ENCODE data around the gene RNASEH1. TPM values are rescaled to one million over a fixed set of nuclear protein-coding genes. Genes with fewer than 3 reads are reported as not detected.

Gene RNASEH1, protein sequence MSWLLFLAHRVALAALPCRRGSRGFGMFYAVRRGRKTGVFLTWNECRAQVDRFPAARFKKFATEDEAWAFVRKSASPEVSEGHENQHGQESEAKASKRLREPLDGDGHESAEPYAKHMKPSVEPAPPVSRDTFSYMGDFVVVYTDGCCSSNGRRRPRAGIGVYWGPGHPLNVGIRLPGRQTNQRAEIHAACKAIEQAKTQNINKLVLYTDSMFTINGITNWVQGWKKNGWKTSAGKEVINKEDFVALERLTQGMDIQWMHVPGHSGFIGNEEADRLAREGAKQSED
- total RNA-seq, result 21.1 TPM
- 6.8 TPM for polyA plus RNA-seq (ENCODE audit: insufficient read depth, low read depth, low replicate concordance)
- long read RNA-seq, donor 1, transcript RNASEH1-201 (8 exons, 1,887 nt), result major isoform, 11 of 33 reads
- long read RNA-seq, donor 1, partial matches to known transcripts, result 17 of 33 reads
- long read RNA-seq, donor 1, other reads (novel, unspliced or antisense), result 5 of 33 reads
- long read RNA-seq, donor 2, transcript RNASEH1-201 (8 exons, 1,887 nt), result major isoform, 6 of 2,565 reads
- long read RNA-seq, donor 2, partial matches to known transcripts, result 1,140 of 2,565 reads
- long read RNA-seq, donor 2, other reads (novel, unspliced or antisense), result 1,419 of 2,565 reads
- long read RNA-seq, donor 3, transcript RNASEH1-201 (8 exons, 1,887 nt), result major isoform, 10 of 3,147 reads
- long read RNA-seq, donor 3, partial matches to known transcripts, result 1,069 of 3,147 reads
- long read RNA-seq, donor 3, other reads (novel, unspliced or antisense), result 2,068 of 3,147 reads
- long read RNA-seq, donor 4, transcript RNASEH1-201 (8 exons, 1,887 nt), result major isoform, 6 of 2,174 reads
- long read RNA-seq, donor 4, partial matches to known transcripts, result 700 of 2,174 reads
- long read RNA-seq, donor 4, other reads (novel, unspliced or antisense), result 1,468 of 2,174 reads
- long read RNA-seq, donor 5, partial matches to known transcripts, result 0 of 1 reads
- long read RNA-seq, donor 5, other reads (novel, unspliced or antisense), result 0 of 1 reads
- long read RNA-seq, donor 6, transcript RNASEH1-201 (8 exons, 1,887 nt), result major isoform, 6 of 6,051 reads
- long read RNA-seq, donor 6, partial matches to known transcripts, result 3,394 of 6,051 reads
- long read RNA-seq, donor 6, other reads (novel, unspliced or antisense), result 2,651 of 6,051 reads
- long read RNA-seq, donor 7, transcript RNASEH1-201 (8 exons, 1,887 nt), result major isoform, 33 of 41 reads
- long read RNA-seq, donor 7, partial matches to known transcripts, result 1 of 41 reads
- long read RNA-seq, donor 7, other reads (novel, unspliced or antisense), result 7 of 41 reads
- long read RNA-seq, donor 8, partial matches to known transcripts, result 0 of 2 reads
- long read RNA-seq, donor 8, other reads (novel, unspliced or antisense), result 0 of 2 reads
- long read RNA-seq, donor 9, transcript RNASEH1-201 (8 exons, 1,887 nt), result major isoform, 6 of 6 reads
- long read RNA-seq, donor 9, partial matches to known transcripts, result 0 of 6 reads
- long read RNA-seq, donor 9, other reads (novel, unspliced or antisense), result 0 of 6 reads
- long read RNA-seq, donor 10, transcript RNASEH1-201 (8 exons, 1,887 nt), result major isoform, 5 of 5 reads
- long read RNA-seq, donor 10, partial matches to known transcripts, result 0 of 5 reads
- long read RNA-seq, donor 10, other reads (novel, unspliced or antisense), result 0 of 5 reads

DNA sequence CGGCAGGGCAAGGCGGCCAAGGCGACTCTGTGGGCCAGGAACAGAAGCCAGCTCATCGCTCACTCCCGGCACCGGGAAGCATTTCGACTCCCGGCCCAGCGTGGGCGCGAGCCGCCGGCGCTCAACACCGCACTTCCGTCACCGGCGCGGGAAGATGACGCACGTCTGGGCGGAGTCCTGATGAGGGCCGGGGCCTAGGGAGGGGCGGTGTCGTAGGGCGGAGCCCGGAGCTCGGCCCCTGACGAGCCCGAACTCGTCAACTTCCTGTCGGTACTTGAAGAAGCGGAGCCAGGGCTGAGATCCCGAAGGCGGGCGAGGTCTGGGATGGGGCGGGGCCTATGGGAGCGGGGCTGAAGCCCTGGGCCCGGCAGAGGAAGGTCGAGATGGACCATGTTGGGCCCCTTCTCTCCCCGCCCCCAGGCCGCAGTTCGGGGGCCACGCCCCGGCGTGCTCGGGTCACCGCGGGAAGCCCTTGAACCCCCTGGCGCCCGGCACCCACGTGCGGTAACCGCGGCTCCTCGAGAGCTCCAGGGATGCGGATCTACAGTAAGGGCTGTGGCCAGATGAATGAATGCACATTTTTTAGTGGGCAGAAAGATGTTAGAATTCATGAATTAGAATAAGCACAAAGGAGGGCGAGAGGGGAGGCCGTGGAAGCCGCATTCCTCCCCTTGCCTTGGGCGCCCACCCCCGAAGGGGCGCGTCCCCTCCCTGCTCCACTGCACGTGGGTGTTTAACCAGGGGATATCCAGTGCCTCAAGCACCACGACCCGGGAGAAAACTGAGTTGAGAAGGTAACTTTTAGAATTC lies at the start of gene RNASEH1:
Gene RNASEH1, minus strand, starts transcription at position 129 of the 810 bp plus-strand sequence. Its CDS starts 73 bp downstream, at position 56.
- H3K9me3 ChIP-seq (ENCODE audit: control insufficient read depth in 2 of 3, insufficient read depth in 1 of 3, low read length in 3 of 3), result no peaks in the 10 kb centered on the region
- peak within 1 kb of the TSS; percentile 74 to 88 for H3K27ac ChIP-seq (ENCODE audit: low read depth in 2 of 2, low read length in 2 of 2)
- peak; percentile 98 to 99 (median 99) for DNase-seq
- peak within 1 kb of the TSS; percentile 63 to 98 (median 81) for H3K9ac ChIP-seq (ENCODE audit: low read length in 3 of 3)
- H3K36me3 ChIP-seq (ENCODE audit: control insufficient read depth in 2 of 3, insufficient read depth in 3 of 3, low read length in 3 of 3), result peaks cover 3 to 18% (median 8%) of the 10 kb centered on the region in 3 donors
- H3K4me3 ChIP-seq (ENCODE audit: low read length in 3 of 3), result peak within 1 kb of the TSS; percentile 88 to 95 (median 90)
- intact Hi-C loops (cut with DNase I), result no loop called here
- no peaks in the 10 kb centered on the region for H3K27me3 ChIP-seq (ENCODE audit: control insufficient read depth, insufficient read depth, low read length)
- peaks cover 0 to 4% (median 0%) of the 10 kb centered on the region in 3 donors for H3K4me1 ChIP-seq (ENCODE audit: control insufficient read depth in 2 of 3, insufficient read depth in 2 of 3, low read depth in 1 of 3, low read length in 3 of 3)
- TF ChIP-seq, protein P1, sequence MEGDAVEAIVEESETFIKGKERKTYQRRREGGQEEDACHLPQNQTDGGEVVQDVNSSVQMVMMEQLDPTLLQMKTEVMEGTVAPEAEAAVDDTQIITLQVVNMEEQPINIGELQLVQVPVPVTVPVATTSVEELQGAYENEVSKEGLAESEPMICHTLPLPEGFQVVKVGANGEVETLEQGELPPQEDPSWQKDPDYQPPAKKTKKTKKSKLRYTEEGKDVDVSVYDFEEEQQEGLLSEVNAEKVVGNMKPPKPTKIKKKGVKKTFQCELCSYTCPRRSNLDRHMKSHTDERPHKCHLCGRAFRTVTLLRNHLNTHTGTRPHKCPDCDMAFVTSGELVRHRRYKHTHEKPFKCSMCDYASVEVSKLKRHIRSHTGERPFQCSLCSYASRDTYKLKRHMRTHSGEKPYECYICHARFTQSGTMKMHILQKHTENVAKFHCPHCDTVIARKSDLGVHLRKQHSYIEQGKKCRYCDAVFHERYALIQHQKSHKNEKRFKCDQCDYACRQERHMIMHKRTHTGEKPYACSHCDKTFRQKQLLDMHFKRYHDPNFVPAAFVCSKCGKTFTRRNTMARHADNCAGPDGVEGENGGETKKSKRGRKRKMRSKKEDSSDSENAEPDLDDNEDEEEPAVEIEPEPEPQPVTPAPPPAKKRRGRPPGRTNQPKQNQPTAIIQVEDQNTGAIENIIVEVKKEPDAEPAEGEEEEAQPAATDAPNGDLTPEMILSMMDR (IDR thresholded peaks at IDR 0.05; ENCODE audit: borderline replicate concordance, extremely low read depth, insufficient read depth), result no peak
- peak; percentile 52 for FAIRE-seq

DNA sequence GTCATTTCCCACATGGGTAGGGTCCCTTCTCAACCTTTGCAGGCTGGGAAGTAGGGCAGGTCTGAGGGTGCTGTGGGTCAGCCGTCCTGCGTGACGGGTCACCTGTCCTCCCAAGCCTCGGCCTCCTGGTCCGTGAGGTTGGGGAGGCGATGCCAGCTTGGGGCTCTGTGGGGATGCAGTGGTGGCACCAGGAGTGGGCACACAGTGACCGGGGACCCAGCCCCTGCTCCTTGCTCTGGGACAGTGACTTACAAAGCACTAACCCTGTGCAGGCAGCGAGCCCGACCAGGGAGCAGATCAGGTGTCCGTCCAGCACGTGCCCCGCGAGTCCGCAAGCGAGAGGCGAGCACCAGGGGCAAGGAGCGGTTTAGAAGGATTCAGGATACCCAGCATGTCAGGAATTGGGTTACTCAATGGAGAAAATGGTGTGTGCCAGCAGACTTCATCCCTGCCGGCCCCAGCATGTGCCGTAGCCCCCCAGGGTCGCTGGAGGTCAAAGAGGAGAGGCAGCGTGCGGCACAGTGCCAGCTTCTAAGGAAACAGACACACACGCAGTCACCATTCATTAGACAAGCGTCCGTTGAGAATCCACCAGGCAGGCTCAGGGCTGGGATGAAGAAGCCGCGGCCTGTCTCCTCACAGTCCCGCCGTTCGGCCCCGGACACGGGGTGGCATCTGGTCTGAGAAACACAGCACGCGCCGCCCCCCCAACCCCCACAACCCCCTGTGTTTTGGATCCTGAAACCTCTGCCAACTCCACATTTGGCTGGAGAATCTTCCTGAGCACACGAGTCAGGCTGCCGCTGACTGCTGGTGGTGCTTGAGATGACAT lies 48.5 kb upstream of the RNASEH1 start:
- peak overlapping the region in 1 of 3 donors; percentile 19 for H3K9ac ChIP-seq (ENCODE audit: low read length in 3 of 3)
- no peak for FAIRE-seq
- intact Hi-C loops (cut with DNase I), result no loop called here
- peak in 3 of 5 donors; percentile 39 to 75 (median 53) for DNase-seq
- TF ChIP-seq, protein P1 (IDR thresholded peaks at IDR 0.05; ENCODE audit: borderline replicate concordance, extremely low read depth, insufficient read depth), result no peak
- H3K4me3 ChIP-seq (ENCODE audit: low read length in 3 of 3), result peak overlapping the region in 2 of 3 donors; percentile 9 to 32
- peaks cover 0 to 4% (median 0%) of the 10 kb centered on the region in 3 donors for H3K4me1 ChIP-seq (ENCODE audit: control insufficient read depth in 2 of 3, insufficient read depth in 2 of 3, low read depth in 1 of 3, low read length in 3 of 3)
- H3K36me3 ChIP-seq (ENCODE audit: control insufficient read depth in 2 of 3, insufficient read depth in 3 of 3, low read length in 3 of 3), result no peaks in the 10 kb centered on the region
- H3K27ac ChIP-seq (ENCODE audit: low read depth in 2 of 2, low read length in 2 of 2), result peak overlapping the region; percentile 57 to 66
- H3K9me3 ChIP-seq (ENCODE audit: control insufficient read depth in 2 of 3, insufficient read depth in 1 of 3, low read length in 3 of 3), result no peaks in the 10 kb centered on the region
- H3K27me3 ChIP-seq (ENCODE audit: control insufficient read depth, insufficient read depth, low read length), result no peaks in the 10 kb centered on the region

All from kidney (tissue), 22 donors.